Head of caudate nucleus (tissue), 42 donors: Measurements from ENCODE around the gene PRRC2C.
"Not testable (repeated sequence)": the region's sequence is repeated elsewhere in the genome, so short reads cannot be mapped to it uniquely, and the experiment has no call there.

Source experiments
- DNase-seq, 42 donors: peaks; one replicate each; pipeline versions ENCODE4 v3.0.0 to v3.0.0-alpha.2; 2020 to 2021; ENCODE audit warnings: mixed read lengths in 7 of 42
- intact Hi-C: fragments of 100-400 bp; cut with DNase I; formaldehyde crosslinking; loops from one replicate; pipeline ENCODE4 v1.15.0; 2022

PRRC2C gene

GRCh38 chr1:171488190-171488929 lies 3.0 kb downstream of the PRRC2C start:
- intact Hi-C loops = loop anchor here (10.0 kb wide), 1 partner anchor 1046 kb away; the partner anchor contains the start of gene SUCO
- DNase-seq = no peak

- no peak for DNase-seq
- intact Hi-C loops = no loop called here
Measured at GRCh38 chr1:171494076-171494475, 8.7 kb downstream of the PRRC2C start.

- no peak for DNase-seq
- intact Hi-C loops = no loop called here
Measured at GRCh38 chr1:171495444-171495843, 10.1 kb downstream of the PRRC2C start.

- DNase-seq = no peak
- intact Hi-C loops = no loop called here
Measured at GRCh38 chr1:171500304-171500703, 15.0 kb downstream of the PRRC2C start.

- intact Hi-C loops = no loop called here
- DNase-seq = no peak
Measured at GRCh38 chr1:171500803-171501202, 15.5 kb downstream of the PRRC2C start.

- intact Hi-C loops = no loop called here
- DNase-seq = no peak
Measured at GRCh38 chr1:171501305-171502024, 16.1 kb downstream of the PRRC2C start.

- no peak for DNase-seq
- intact Hi-C loops = no loop called here
Measured at GRCh38 chr1:171506525-171507304, 21.4 kb downstream of the PRRC2C start.

- intact Hi-C loops = no loop called here
- no peak for DNase-seq
Measured at GRCh38 chr1:171507435-171507834, 22.1 kb downstream of the PRRC2C start.

GRCh38 chr1:171509191-171509590 lies 23.9 kb downstream of the PRRC2C start:
- intact Hi-C loops = no loop called here
- no peak for DNase-seq

GRCh38 chr1:171513743-171514142 lies 28.4 kb downstream of the PRRC2C start:
- intact Hi-C loops = no loop called here
- no peak for DNase-seq

- intact Hi-C loops = no loop called here
- DNase-seq = no peak
Measured at GRCh38 chr1:171515299-171515698, 30.0 kb downstream of the PRRC2C start.

GRCh38 chr1:171515741-171516140 lies 30.4 kb downstream of the PRRC2C start:
- no peak for DNase-seq
- intact Hi-C loops = no loop called here

- intact Hi-C loops = no loop called here
- DNase-seq = no peak
Measured at GRCh38 chr1:171521567-171521966, 36.2 kb downstream of the PRRC2C start.

GRCh38 chr1:171530676-171531075 lies 45.3 kb downstream of the PRRC2C start:
- intact Hi-C loops = no loop called here
- DNase-seq = no peak

- no peak for DNase-seq
- intact Hi-C loops = no loop called here
Measured at GRCh38 chr1:171532520-171532919, 47.2 kb downstream of the PRRC2C start.

GRCh38 chr1:171545523-171545922 lies 60.2 kb downstream of the PRRC2C start:
- DNase-seq = no peak
- intact Hi-C loops = no loop called here

GRCh38 chr1:171550050-171550449 lies 64.7 kb downstream of the PRRC2C start:
- intact Hi-C loops = no loop called here
- DNase-seq = no peak

- intact Hi-C loops, DNase-seq: not testable (repeated sequence)
Measured at GRCh38 chr1:171550598-171551100, 65.3 kb downstream of the PRRC2C start.

- DNase-seq, intact Hi-C loops: not testable (repeated sequence)
Measured at GRCh38 chr1:171553960-171554359, 68.6 kb downstream of the PRRC2C start.

- no peak for DNase-seq
- intact Hi-C loops = no loop called here
Measured at GRCh38 chr1:171563675-171564074, 78.3 kb downstream of the PRRC2C start.
